Thoracic aorta (tissue), 2 donors: ENCODE measurements around the gene PEPD. TPM values are rescaled to one million over a fixed set of nuclear protein-coding genes. Genes with fewer than 3 reads are reported as not detected.

Source experiments
- ATAC-seq: fragments of 150-250 bp; one replicate; pipeline ENCODE4 v1.8.0; 2017; ENCODE audit warnings: low read depth; ENCODE audit not compliant: insufficient number of reproducible peaks, low FRiP score
- DNase-seq: peaks from one replicate; pipeline ENCODE4 v3.0.0-alpha.2; 2020; ENCODE audit warnings: low spot score
- H3K27ac ChIP-seq, 2 donors: fragments of 200-600 bp; sonication (generic); 1 replicate in 1 of 2; 2 replicates in 1 of 2; pipeline ENCODE4 v1.5.1; 2016; ENCODE audit warnings: mild to moderate bottlenecking in 2 of 2, moderate library complexity in 2 of 2
- H3K27me3 ChIP-seq: fragments of 200-600 bp; sonication (generic); replicated peaks from 2 replicates; pipeline ENCODE4 v1.6.0; 2016; ENCODE audit warnings: mild to moderate bottlenecking; ENCODE audit not compliant: insufficient read depth
- H3K36me3 ChIP-seq: fragments of 200-600 bp; sonication (generic); one replicate; pipeline ENCODE4 v1.5.1; 2016
- H3K4me1 ChIP-seq, 2 donors: fragments of 200-600 bp; sonication (generic); 1 replicate in 1 of 2; 2 replicates in 1 of 2; pipeline versions ENCODE4 v1.5.1 to v1.6.0; 2016; ENCODE audit warnings: low read depth in 2 of 2, mild to moderate bottlenecking in 1 of 2; ENCODE audit not compliant: control insufficient read depth in 1 of 2
- H3K4me3 ChIP-seq: fragments of 200-600 bp; sonication (generic); 2 replicates; pipeline ENCODE4 v1.5.1; 2016; ENCODE audit warnings: mild to moderate bottlenecking
- H3K9me3 ChIP-seq: fragments of 200-600 bp; sonication (generic); 2 replicates; pipeline ENCODE4 v1.5.1; 2016
- CTCF ChIP-seq: fragments of 200-600 bp; sonication (generic); IDR thresholded peaks from one replicate; pipeline ENCODE4 v1.5.1; 2019; ENCODE audit warnings: antibody characterized with exemption
- total RNA-seq, 2 donors: library from RNA; depleted of rRNA; stranded (reverse); fragments of >200 nt; gene quantifications; one replicate each; pipeline versions ENCODE4 v1.1.0 to v1.2.3, GENCODE V29; 2016

The PEPD gene
- total RNA-seq, 2 donors from 2014 or later, result 48.7 to 70.9 TPM

GRCh38 chr19:33552928-33553279, 31.3 kb upstream of the PEPD start:
- no peak overlapping the region for H3K27ac ChIP-seq
- H3K27me3 ChIP-seq, result no peaks in the 10 kb centered on the region
- H3K4me3 ChIP-seq, result no peak overlapping the region
- no peaks in the 10 kb centered on the region for H3K36me3 ChIP-seq
- DNase-seq (no peak), ATAC-seq (no peak)
- TF ChIP-seq CTCF, result no peak
- no peaks in the 10 kb centered on the region for H3K9me3 ChIP-seq
- H3K4me1 ChIP-seq, result no peaks in the 10 kb centered on the region

- H3K27ac ChIP-seq, result no peak overlapping the region
- no peaks in the 10 kb centered on the region for H3K9me3 ChIP-seq
- no peak overlapping the region for H3K4me3 ChIP-seq
- no peaks in the 10 kb centered on the region for H3K4me1 ChIP-seq
- no peaks in the 10 kb centered on the region for H3K36me3 ChIP-seq
- TF ChIP-seq CTCF, result no peak
- DNase-seq (no peak), ATAC-seq (no peak)
- H3K27me3 ChIP-seq, result no peaks in the 10 kb centered on the region
Observed at GRCh38 chr19:33552191-33552927, 30.8 kb upstream of the PEPD start.

GRCh38 chr19:33551676-33552075, 30.1 kb upstream of the PEPD start:
- no peaks in the 10 kb centered on the region for H3K36me3 ChIP-seq
- H3K9me3 ChIP-seq, result no peaks in the 10 kb centered on the region
- no peak overlapping the region for H3K4me3 ChIP-seq
- ATAC-seq, result no peak
- no peak for DNase-seq
- no peaks in the 10 kb centered on the region for H3K4me1 ChIP-seq
- TF ChIP-seq CTCF, result no peak
- H3K27ac ChIP-seq, result no peak overlapping the region
- H3K27me3 ChIP-seq, result no peaks in the 10 kb centered on the region

GRCh38 chr19:33550768-33551167, 29.2 kb upstream of the PEPD start:
- Histone ChIP-seq H3K27me3 (no peaks in the 10 kb centered on the region), H3K9me3 (no peaks in the 10 kb centered on the region), H3K4me1 (no peaks in the 10 kb centered on the region), H3K36me3 (no peaks in the 10 kb centered on the region), H3K27ac (no peak overlapping the region), H3K4me3 (no peak overlapping the region)
- DNase-seq (no peak), ATAC-seq (no peak)
- TF ChIP-seq CTCF, result no peak

GRCh38 chr19:33547676-33548075, 26.1 kb upstream of the PEPD start:
- no peak for TF ChIP-seq CTCF
- no peak for DNase-seq
- H3K4me1 ChIP-seq, result no peaks in the 10 kb centered on the region

More at GRCh38 chr19:33547676-33548075, 26.1 kb upstream of the PEPD start:
- Histone ChIP-seq H3K27ac (no peak overlapping the region), H3K27me3 (no peaks in the 10 kb centered on the region), H3K4me3 (no peak overlapping the region), H3K36me3 (no peaks in the 10 kb centered on the region), H3K9me3 (no peaks in the 10 kb centered on the region)
- ATAC-seq, result no peak
